ENCODE results near the gene DCHS2. TPM values are rescaled to one million over a fixed set of nuclear protein-coding genes. Genes with fewer than 3 reads are reported as not detected.

Gene DCHS2
- total and polyA plus RNA-seq, 2 experiments from 2014 or later = 0.21 to 7.6 TPM

DNA sequence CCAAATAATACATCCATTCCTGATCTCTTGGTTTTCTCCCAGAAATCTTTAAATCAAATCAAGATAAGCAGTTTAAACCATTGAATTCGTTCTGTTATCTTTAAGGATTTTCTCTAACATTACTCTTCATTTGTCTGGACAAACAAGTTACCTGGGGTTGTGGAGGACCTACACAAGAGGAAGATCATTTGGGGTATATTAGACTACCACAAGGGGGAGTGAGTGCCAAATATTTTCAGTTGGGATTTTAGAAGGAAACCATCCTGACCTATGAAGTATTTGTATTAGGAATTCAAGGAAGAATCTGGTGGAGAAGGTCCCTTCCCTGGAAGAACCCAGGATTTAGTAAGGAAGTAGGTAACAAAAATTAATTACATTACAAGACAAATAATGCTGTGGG is 12.0 kb upstream of the DCHS2 start:
- Mint-ChIP-seq H3K4me1 (peaks cover 12% of the 10 kb centered on the region), H3K4me3 (no peak overlapping the region), H3K36me3 (ENCODE audit: low read depth) (no peaks in the 10 kb centered on the region), H3K9me3 (no peaks in the 10 kb centered on the region; the same call in 2 of the 3 replicates), H3K27me3 (ENCODE audit: insufficient read depth, low read depth, poor library complexity) (no peaks in the 10 kb centered on the region), H3K27ac (no peak overlapping the region)
- Histone ChIP-seq H3F3A (replicated peaks; ENCODE audit: low read depth) (no peaks in the 10 kb centered on the region), H2AFZ (no peak overlapping the region; the same call in 1 of the 2 replicates), H4K20me1 (replicated peaks; ENCODE audit: insufficient read depth) (no peaks in the 10 kb centered on the region), H3K4me1 (ENCODE audit: insufficient read depth) (0 out of 2 replicates have a peak, but pooled peaks cover 3% of the 10 kb centered on the region), H3K9me2 (ENCODE audit: insufficient read depth) (no peaks in the 10 kb centered on the region), H3K27me3 (ENCODE audit: insufficient read depth) (no peaks in the 10 kb centered on the region), H3K4me2 (no peak overlapping the region), H3K79me2 (replicated peaks; ENCODE audit: insufficient read depth) (no peaks in the 10 kb centered on the region), H3K27ac (ENCODE audit: low read depth) (no peak overlapping the region), H3K4me3 (no peak overlapping the region), H3K36me3 (ENCODE audit: insufficient read depth) (no peaks in the 10 kb centered on the region)
- DNase-seq (ENCODE audit: low spot score) (peak; percentile 82), ATAC-seq (peak; percentile 74)
- TF ChIP-seq EZH2 (IDR thresholded peaks at IDR 0.05; ENCODE audit: low read depth, unreplicated experiment) (no peak), ZNF331 (CRISPR knock-in tag; IDR thresholded peaks at IDR 0.05; ENCODE audit: low read depth) (no peak)
- TF ChIP-seq, protein P1, sequence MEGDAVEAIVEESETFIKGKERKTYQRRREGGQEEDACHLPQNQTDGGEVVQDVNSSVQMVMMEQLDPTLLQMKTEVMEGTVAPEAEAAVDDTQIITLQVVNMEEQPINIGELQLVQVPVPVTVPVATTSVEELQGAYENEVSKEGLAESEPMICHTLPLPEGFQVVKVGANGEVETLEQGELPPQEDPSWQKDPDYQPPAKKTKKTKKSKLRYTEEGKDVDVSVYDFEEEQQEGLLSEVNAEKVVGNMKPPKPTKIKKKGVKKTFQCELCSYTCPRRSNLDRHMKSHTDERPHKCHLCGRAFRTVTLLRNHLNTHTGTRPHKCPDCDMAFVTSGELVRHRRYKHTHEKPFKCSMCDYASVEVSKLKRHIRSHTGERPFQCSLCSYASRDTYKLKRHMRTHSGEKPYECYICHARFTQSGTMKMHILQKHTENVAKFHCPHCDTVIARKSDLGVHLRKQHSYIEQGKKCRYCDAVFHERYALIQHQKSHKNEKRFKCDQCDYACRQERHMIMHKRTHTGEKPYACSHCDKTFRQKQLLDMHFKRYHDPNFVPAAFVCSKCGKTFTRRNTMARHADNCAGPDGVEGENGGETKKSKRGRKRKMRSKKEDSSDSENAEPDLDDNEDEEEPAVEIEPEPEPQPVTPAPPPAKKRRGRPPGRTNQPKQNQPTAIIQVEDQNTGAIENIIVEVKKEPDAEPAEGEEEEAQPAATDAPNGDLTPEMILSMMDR (conservative IDR thresholded peaks at IDR 0.05; ENCODE audit: low read depth in 2 of 2) = peak; percentile 64 to 85

DNA sequence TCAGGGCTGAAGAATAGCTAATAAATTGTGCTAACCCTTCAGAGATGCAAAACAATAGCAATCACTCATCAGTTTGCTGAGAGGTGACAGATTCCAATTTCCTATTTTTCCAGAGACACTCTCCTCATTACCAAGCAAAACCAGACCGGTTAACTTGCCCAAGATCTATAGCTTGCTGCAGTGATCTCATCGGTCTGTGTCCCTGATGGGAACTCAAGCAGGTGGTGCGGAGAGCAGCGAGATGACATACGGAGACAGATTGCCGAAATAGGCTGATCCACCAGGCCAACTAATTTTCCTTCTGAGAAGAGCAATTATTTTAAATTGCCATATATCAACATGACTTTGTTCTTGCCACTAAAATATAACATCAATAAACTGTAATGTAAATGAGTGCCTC is 10.5 kb upstream of the DCHS2 start:
- Histone ChIP-seq H3K27me3 (ENCODE audit: insufficient read depth) (no peaks in the 10 kb centered on the region), H3K4me2 (no peak overlapping the region), H4K20me1 (replicated peaks; ENCODE audit: insufficient read depth) (no peaks in the 10 kb centered on the region), H3K4me3 (no peak overlapping the region), H3F3A (replicated peaks; ENCODE audit: low read depth) (no peaks in the 10 kb centered on the region), H3K36me3 (ENCODE audit: insufficient read depth) (no peaks in the 10 kb centered on the region), H2AFZ (no peak overlapping the region), H3K9me2 (ENCODE audit: insufficient read depth) (no peaks in the 10 kb centered on the region), H3K27ac (ENCODE audit: low read depth) (no peak overlapping the region), H3K79me2 (replicated peaks; ENCODE audit: insufficient read depth) (no peaks in the 10 kb centered on the region), H3K4me1 (ENCODE audit: insufficient read depth) (0 out of 2 replicates have a peak, but pooled peaks cover 3% of the 10 kb centered on the region)
- Mint-ChIP-seq H3K4me1 (peaks cover 8% of the 10 kb centered on the region), H3K4me3 (no peak overlapping the region), H3K9me3 (no peaks in the 10 kb centered on the region; the same call in 2 of the 3 replicates), H3K27me3 (ENCODE audit: insufficient read depth, low read depth, poor library complexity) (no peaks in the 10 kb centered on the region), H3K27ac (no peak overlapping the region), H3K36me3 (ENCODE audit: low read depth) (no peaks in the 10 kb centered on the region)
- DNase-seq (ENCODE audit: low spot score) (no peak), ATAC-seq (no peak)
- TF ChIP-seq ZNF331 (CRISPR knock-in tag; IDR thresholded peaks at IDR 0.05; ENCODE audit: low read depth) (no peak), POLR2AphosphoS5 (IDR thresholded peaks at IDR 0.05; ENCODE audit: low read depth) (no peak), JUNB (IDR thresholded peaks at IDR 0.05; ENCODE audit: unreplicated experiment) (no peak), CREB1 (CRISPR knock-in tag; IDR thresholded peaks at IDR 0.05; ENCODE audit: low read depth) (no peak), EZH2phosphoT487 (IDR thresholded peaks at IDR 0.05; ENCODE audit: unreplicated experiment) (no peak), STAT1 (IDR thresholded peaks at IDR 0.05; ENCODE audit: unreplicated experiment) (no peak), ZNF114 (CRISPR knock-in tag; IDR thresholded peaks at IDR 0.05) (no peak), NANOG (IDR thresholded peaks at IDR 0.05; ENCODE audit: borderline replicate concordance) (no peak), EZH2 (IDR thresholded peaks at IDR 0.05; ENCODE audit: low read depth, unreplicated experiment) (no peak)
- TF ChIP-seq, protein P2, sequence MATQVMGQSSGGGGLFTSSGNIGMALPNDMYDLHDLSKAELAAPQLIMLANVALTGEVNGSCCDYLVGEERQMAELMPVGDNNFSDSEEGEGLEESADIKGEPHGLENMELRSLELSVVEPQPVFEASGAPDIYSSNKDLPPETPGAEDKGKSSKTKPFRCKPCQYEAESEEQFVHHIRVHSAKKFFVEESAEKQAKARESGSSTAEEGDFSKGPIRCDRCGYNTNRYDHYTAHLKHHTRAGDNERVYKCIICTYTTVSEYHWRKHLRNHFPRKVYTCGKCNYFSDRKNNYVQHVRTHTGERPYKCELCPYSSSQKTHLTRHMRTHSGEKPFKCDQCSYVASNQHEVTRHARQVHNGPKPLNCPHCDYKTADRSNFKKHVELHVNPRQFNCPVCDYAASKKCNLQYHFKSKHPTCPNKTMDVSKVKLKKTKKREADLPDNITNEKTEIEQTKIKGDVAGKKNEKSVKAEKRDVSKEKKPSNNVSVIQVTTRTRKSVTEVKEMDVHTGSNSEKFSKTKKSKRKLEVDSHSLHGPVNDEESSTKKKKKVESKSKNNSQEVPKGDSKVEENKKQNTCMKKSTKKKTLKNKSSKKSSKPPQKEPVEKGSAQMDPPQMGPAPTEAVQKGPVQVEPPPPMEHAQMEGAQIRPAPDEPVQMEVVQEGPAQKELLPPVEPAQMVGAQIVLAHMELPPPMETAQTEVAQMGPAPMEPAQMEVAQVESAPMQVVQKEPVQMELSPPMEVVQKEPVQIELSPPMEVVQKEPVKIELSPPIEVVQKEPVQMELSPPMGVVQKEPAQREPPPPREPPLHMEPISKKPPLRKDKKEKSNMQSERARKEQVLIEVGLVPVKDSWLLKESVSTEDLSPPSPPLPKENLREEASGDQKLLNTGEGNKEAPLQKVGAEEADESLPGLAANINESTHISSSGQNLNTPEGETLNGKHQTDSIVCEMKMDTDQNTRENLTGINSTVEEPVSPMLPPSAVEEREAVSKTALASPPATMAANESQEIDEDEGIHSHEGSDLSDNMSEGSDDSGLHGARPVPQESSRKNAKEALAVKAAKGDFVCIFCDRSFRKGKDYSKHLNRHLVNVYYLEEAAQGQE (IDR thresholded peaks at IDR 0.05; ENCODE audit: unreplicated experiment) = no peak
- TF ChIP-seq, protein P3, sequence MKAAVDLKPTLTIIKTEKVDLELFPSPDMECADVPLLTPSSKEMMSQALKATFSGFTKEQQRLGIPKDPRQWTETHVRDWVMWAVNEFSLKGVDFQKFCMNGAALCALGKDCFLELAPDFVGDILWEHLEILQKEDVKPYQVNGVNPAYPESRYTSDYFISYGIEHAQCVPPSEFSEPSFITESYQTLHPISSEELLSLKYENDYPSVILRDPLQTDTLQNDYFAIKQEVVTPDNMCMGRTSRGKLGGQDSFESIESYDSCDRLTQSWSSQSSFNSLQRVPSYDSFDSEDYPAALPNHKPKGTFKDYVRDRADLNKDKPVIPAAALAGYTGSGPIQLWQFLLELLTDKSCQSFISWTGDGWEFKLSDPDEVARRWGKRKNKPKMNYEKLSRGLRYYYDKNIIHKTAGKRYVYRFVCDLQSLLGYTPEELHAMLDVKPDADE (IDR thresholded peaks at IDR 0.05) = no peak
- TF ChIP-seq, protein P1 (conservative IDR thresholded peaks at IDR 0.05; ENCODE audit: low read depth in 2 of 2) = no peak

All from GM23338 (cell line).